SK-N-MC (cell line): ENCODE data around the gene ARL5C.

Experiments
- EZH2 ChIP-seq: fragments of 200-600 bp; sonication (generic); IDR thresholded peaks from one replicate; pipeline ENCODE4 v1.6.1; 2017; ENCODE audit warnings: antibody characterized with exemption
- FOXP2 ChIP-seq: optimal IDR thresholded peaks from 2 replicates; pipeline ENCODE3; 2011; ENCODE audit warnings: mild to moderate bottlenecking, moderate library complexity; ENCODE audit not compliant: insufficient read depth; ENCODE audit errors: extremely low read length, control extremely low read depth
- POLR2AphosphoS5 ChIP-seq: IDR thresholded peaks from 2 replicates; pipeline ENCODE4 v1.6.1; 2012; ENCODE audit warnings: mild to moderate bottlenecking, low read depth, low read length, borderline replicate concordance

GRCh38 chr17:39174920-39175694 is 9.1 kb upstream of the ARL5C start:
- TF ChIP-seq POLR2AphosphoS5 = no peak
- no peak for TF ChIP-seq EZH2
- no peak for TF ChIP-seq FOXP2
